ENCODE results near the gene CATSPER2. TPM values are rescaled to one million over a fixed set of nuclear protein-coding genes. Genes with fewer than 3 reads are reported as not detected.
"Not testable (repeated sequence)": the region's sequence is repeated elsewhere in the genome, so short reads cannot be mapped to it uniquely, and the experiment has no call there.

CATSPER2 gene
- total RNA-seq, 1 experiment from 2014 or later: 2.1 TPM

DNA sequence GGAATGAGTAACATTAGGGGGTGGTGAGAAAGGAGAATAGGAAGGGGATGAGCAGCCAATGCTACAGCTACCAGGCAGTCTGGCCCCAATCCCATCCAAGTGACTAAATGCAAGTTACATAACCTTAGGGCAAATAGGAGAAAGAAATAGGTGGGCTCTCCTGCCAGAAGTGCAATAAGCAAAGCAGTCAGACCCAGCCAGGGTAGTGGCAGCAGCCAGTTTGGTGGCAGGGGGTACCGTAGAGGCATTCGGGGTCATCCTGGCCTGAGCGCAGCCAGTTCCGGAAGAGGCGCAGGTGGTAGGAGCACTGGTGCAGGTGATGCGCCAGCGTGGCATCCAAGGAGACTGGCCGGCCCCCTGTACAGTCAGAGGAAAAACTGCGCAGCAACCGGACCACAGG, 11.1 kb upstream of the CATSPER2 start:
- intact Hi-C loops (cut with micrococcal nuclease; ENCODE audit: unreplicated experiment); CTCF ChIA-PET; H3K27ac Mint-ChIP-seq (ENCODE audit: unreplicated experiment); H3K4me3 Mint-ChIP-seq (ENCODE audit: low read depth, unreplicated experiment); H3K9me3 Mint-ChIP-seq (ENCODE audit: low read depth, unreplicated experiment); DNase-seq; H3K4me1 Mint-ChIP-seq (ENCODE audit: low read depth, unreplicated experiment); H3K27me3 Mint-ChIP-seq (ENCODE audit: unreplicated experiment); H3K36me3 Mint-ChIP-seq (ENCODE audit: insufficient read depth, unreplicated experiment); BruUV-seq (replicated peaks): not testable (repeated sequence)

DNA sequence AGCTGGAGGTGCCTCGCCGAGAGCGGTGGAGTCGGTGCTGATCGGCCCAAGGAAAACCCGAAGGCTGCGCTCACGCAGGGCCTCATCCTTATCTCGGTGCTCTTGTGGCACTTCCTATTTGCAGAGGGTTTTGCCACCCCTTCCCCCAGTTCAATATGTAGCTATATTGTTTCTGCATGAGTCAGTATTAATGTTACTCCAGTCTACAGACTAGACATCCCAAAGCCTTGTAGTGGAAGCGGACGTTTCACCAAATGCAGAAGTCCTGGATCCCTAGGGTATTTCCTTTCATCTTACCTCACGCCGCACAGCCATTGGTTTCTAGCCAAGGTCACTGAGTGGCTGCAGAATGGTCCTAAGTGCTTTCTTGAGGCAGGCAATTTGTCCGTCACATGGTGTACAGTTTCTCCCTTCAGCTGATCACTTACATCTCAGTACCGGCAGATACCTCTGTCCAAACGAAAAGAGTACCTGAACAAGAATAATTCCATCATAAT, 834 bp upstream of the CATSPER2 start:
- H3K36me3 Mint-ChIP-seq (ENCODE audit: insufficient read depth, unreplicated experiment); H3K27ac Mint-ChIP-seq (ENCODE audit: unreplicated experiment); H3K4me1 Mint-ChIP-seq (ENCODE audit: low read depth, unreplicated experiment); H3K27me3 Mint-ChIP-seq (ENCODE audit: unreplicated experiment); DNase-seq; H3K9me3 Mint-ChIP-seq (ENCODE audit: low read depth, unreplicated experiment); intact Hi-C loops (cut with micrococcal nuclease; ENCODE audit: unreplicated experiment); BruUV-seq (replicated peaks); H3K4me3 Mint-ChIP-seq (ENCODE audit: low read depth, unreplicated experiment); CTCF ChIA-PET: not testable (repeated sequence)

DNA sequence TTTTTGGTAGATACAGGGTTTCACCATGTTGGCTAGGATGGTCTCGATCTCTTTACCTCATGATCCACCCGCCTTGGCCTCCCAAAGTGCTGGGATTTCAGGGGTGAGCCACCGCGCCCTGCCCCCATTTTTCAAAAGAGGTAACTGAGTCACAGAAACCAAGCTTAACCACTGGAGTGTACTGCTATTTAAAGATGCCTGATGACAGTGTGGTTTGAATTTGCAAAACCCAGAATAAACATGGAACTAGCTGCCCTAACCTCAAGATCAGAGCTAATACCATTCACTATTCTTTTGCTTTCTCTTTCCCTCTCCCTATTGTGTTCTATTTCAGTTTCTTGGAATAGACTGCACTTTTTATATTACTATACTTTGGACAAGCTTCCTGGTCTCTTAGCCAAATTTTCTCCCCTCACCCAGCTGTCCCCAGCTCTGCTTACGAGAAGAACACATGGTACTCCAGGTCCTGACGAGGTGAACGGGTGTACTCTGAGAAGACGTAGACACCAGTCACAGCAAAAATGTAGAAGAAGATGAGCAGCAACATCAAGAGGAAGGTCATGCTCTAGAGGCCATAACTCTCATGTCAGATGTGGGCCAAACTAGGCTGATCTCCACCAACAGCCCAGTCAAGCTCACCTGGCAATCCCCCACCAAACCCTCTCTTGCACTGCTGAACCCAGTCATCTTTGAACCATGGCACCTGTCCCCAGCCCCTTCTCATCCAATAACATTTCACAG, 10.0 kb downstream of the CATSPER2 start:
- H3K27me3 Mint-ChIP-seq (ENCODE audit: unreplicated experiment): peaks cover 11% of the 10 kb centered on the region
- BruUV-seq (replicated peaks); DNase-seq; H3K4me1 Mint-ChIP-seq (ENCODE audit: low read depth, unreplicated experiment); H3K36me3 Mint-ChIP-seq (ENCODE audit: insufficient read depth, unreplicated experiment); H3K4me3 Mint-ChIP-seq (ENCODE audit: low read depth, unreplicated experiment); H3K27ac Mint-ChIP-seq (ENCODE audit: unreplicated experiment); CTCF ChIA-PET; H3K9me3 Mint-ChIP-seq (ENCODE audit: low read depth, unreplicated experiment); intact Hi-C loops (cut with micrococcal nuclease; ENCODE audit: unreplicated experiment): not testable (repeated sequence)

DNA sequence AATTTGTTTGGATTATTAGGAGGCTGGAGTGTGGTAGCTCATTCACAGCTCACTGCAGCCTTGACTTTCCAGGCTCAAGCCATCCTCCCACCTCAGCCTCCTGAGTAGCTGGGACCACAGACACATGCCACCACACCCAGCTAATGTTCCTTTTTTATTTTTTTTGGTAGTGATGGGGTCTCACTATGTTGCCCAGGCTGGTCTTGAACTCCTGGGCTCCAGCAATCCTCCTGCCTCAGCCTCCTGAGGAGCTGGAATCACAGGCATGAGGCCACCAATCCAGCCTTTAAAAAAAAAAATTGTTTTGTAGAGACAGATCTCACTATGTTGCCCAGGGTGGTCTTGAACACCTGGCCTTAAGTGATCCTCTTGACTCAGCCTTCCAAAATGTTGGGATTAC, 21.7 kb downstream of the CATSPER2 start:
- CTCF ChIA-PET; H3K4me3 Mint-ChIP-seq (ENCODE audit: low read depth, unreplicated experiment); H3K27me3 Mint-ChIP-seq (ENCODE audit: unreplicated experiment); DNase-seq; BruUV-seq (replicated peaks); H3K9me3 Mint-ChIP-seq (ENCODE audit: low read depth, unreplicated experiment); H3K36me3 Mint-ChIP-seq (ENCODE audit: insufficient read depth, unreplicated experiment); intact Hi-C loops (cut with micrococcal nuclease; ENCODE audit: unreplicated experiment); H3K4me1 Mint-ChIP-seq (ENCODE audit: low read depth, unreplicated experiment); H3K27ac Mint-ChIP-seq (ENCODE audit: unreplicated experiment): not testable (repeated sequence)

DNA sequence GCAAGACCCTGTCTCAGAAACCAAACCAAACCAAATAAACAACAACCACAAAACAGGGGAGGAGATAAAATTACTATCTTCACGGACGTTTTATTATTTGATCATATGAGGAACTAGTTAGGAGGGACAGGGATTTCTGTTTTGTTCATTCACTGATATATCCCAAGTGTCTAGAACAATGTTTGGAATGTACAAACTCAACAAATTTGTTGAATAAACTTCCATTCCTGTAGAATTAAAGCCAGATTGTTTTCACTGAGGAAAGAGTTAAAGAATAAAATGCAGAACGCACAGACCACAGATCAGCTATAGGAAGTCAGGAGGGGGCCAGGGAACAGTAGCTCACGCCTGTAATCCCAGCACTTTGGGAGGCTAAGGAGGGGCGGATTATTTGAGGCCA, 23.5 kb downstream of the CATSPER2 start:
- intact Hi-C loops (cut with micrococcal nuclease; ENCODE audit: unreplicated experiment): no loop called here
- H3K27ac Mint-ChIP-seq (ENCODE audit: unreplicated experiment): no peak overlapping the region
- H3K9me3 Mint-ChIP-seq (ENCODE audit: low read depth, unreplicated experiment): no peaks in the 10 kb centered on the region
- no TSS peak for BruUV-seq (replicated peaks)
- no peak for DNase-seq
- no peaks in the 10 kb centered on the region for H3K36me3 Mint-ChIP-seq (ENCODE audit: insufficient read depth, unreplicated experiment)
- CTCF ChIA-PET: no interaction called here
- H3K27me3 Mint-ChIP-seq (ENCODE audit: unreplicated experiment): peaks cover 4% of the 10 kb centered on the region
- H3K4me3 Mint-ChIP-seq (ENCODE audit: low read depth, unreplicated experiment): no peak overlapping the region
- H3K4me1 Mint-ChIP-seq (ENCODE audit: low read depth, unreplicated experiment): no peaks in the 10 kb centered on the region
- TF ChIP-seq, protein P1, sequence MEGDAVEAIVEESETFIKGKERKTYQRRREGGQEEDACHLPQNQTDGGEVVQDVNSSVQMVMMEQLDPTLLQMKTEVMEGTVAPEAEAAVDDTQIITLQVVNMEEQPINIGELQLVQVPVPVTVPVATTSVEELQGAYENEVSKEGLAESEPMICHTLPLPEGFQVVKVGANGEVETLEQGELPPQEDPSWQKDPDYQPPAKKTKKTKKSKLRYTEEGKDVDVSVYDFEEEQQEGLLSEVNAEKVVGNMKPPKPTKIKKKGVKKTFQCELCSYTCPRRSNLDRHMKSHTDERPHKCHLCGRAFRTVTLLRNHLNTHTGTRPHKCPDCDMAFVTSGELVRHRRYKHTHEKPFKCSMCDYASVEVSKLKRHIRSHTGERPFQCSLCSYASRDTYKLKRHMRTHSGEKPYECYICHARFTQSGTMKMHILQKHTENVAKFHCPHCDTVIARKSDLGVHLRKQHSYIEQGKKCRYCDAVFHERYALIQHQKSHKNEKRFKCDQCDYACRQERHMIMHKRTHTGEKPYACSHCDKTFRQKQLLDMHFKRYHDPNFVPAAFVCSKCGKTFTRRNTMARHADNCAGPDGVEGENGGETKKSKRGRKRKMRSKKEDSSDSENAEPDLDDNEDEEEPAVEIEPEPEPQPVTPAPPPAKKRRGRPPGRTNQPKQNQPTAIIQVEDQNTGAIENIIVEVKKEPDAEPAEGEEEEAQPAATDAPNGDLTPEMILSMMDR (IDR thresholded peaks at IDR 0.05; ENCODE audit: unreplicated experiment): no peak

DNA sequence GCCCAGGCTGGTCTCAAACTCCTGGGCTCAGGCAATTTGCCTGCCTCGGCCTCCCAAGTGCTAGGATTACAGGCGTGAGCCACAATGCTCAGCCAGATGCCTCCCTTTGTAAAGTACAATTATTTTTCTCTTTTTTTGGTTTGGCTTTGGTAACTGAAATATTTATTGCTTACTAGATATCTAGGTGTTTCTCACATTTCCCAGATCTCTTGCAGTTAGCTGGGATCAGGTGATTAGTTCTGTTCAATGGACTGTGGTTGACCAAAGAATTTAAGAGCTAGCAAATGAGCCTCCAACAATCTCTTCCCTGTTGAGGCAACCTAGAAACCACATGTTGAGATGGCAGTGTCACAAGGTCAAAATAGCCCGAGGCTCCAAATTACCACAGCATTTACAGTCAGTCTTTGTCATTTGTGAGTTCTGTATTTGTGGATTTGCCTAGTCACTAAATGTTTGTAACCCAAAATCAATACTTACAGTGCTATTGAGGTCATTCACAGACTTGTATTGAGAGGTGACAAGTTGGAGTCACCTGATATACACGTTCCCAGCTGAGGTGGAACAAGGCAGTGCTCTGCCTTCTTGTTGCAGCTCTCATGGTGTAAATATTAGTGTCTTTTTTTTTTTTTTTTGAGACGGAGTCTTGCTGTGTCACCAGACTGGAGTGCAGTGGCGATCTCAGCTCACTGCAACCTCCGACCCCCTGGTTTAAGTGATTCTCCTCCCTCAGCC, 26.4 kb downstream of the CATSPER2 start:
- H3K9me3 Mint-ChIP-seq (ENCODE audit: low read depth, unreplicated experiment); DNase-seq; H3K4me3 Mint-ChIP-seq (ENCODE audit: low read depth, unreplicated experiment); BruUV-seq (replicated peaks); H3K27ac Mint-ChIP-seq (ENCODE audit: unreplicated experiment); H3K27me3 Mint-ChIP-seq (ENCODE audit: unreplicated experiment); H3K4me1 Mint-ChIP-seq (ENCODE audit: low read depth, unreplicated experiment); H3K36me3 Mint-ChIP-seq (ENCODE audit: insufficient read depth, unreplicated experiment); intact Hi-C loops (cut with micrococcal nuclease; ENCODE audit: unreplicated experiment): not testable (repeated sequence)
- CTCF ChIA-PET: interaction anchor here (0.6 to 0.8 kb wide), 2 partner anchors 129 to 1004 kb away, joined by 3 read pairs; no protein-coding TSS in a partner anchor

DNA sequence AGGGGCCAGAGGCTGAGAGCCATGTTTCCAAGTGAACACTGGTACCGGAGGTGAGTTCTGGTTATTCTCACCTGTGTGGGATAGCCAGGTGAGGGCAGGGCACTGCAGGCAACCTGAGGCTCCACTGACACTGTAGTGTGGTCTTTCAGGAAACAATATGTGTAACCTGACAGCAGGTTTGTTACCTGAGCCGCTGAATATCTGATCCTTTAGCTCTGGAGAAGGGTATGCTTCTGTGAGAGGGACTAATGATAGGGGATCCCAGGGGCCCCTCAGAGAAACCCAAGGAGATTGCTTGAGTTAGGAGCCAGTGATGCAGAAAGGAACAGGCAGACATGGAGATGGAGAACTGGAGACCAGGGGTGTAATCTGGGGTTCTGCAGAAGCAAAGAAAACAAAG, 29.9 kb downstream of the CATSPER2 start, which contains the start of gene STRC:
Gene STRC, minus strand, starts transcription at position 101 of the 400 bp plus-strand sequence. Its CDS starts 78 bp downstream, at position 23.
- BruUV-seq (replicated peaks); H3K9me3 Mint-ChIP-seq (ENCODE audit: low read depth, unreplicated experiment): not testable (repeated sequence)

DNA sequence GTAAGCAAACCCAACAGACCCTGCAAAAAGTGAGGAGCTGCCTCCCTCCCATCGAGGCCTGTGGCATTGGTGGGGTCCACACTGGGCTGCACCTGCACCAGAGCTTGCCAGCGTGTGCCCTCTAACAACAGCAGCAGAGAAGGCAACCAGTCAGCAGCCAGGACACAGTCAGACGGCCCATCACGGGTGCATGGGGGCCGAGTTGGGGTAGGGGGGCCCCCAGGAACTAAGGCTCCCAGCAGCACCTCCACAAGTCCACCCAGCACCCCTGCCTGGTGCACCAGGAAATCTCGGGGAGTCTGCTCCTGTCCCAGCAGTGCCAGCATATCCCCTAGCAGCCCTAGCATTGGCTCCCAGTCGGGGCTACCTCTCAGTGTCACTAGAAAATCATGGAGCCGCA, 30.9 kb downstream of the CATSPER2 start:
- intact Hi-C loops (cut with micrococcal nuclease; ENCODE audit: unreplicated experiment); H3K9me3 Mint-ChIP-seq (ENCODE audit: low read depth, unreplicated experiment); DNase-seq; H3K27ac Mint-ChIP-seq (ENCODE audit: unreplicated experiment); H3K4me3 Mint-ChIP-seq (ENCODE audit: low read depth, unreplicated experiment); BruUV-seq (replicated peaks); CTCF ChIA-PET; H3K27me3 Mint-ChIP-seq (ENCODE audit: unreplicated experiment); H3K36me3 Mint-ChIP-seq (ENCODE audit: insufficient read depth, unreplicated experiment); H3K4me1 Mint-ChIP-seq (ENCODE audit: low read depth, unreplicated experiment): not testable (repeated sequence)

More for the DNA sequence above, 29.9 kb downstream of the CATSPER2 start, which contains the start of gene STRC:
- H3K36me3 Mint-ChIP-seq (ENCODE audit: insufficient read depth, unreplicated experiment); CTCF ChIA-PET; H3K27me3 Mint-ChIP-seq (ENCODE audit: unreplicated experiment); H3K4me3 Mint-ChIP-seq (ENCODE audit: low read depth, unreplicated experiment); H3K4me1 Mint-ChIP-seq (ENCODE audit: low read depth, unreplicated experiment); H3K27ac Mint-ChIP-seq (ENCODE audit: unreplicated experiment); intact Hi-C loops (cut with micrococcal nuclease; ENCODE audit: unreplicated experiment); DNase-seq: not testable (repeated sequence)

DNA sequence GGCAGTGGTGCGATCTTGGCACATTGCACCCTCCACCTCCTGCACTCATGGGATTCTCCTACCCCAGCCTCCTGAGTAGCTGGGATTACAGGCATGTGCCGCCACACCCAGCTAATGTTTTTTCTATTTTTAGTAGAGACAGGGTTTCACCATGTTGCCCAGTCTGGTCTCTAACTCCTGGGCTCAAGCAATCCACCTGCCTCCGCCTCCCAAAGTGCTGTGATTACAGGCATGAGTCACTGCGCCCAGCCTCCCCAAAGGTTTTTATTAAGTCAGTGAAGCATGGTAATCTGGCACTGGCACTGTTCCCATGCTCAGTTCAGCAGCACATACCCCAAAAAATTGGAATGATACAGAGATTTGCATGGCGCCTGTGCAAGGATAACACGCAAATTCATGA, 46.4 kb downstream of the CATSPER2 start:
- H3K27ac Mint-ChIP-seq (ENCODE audit: unreplicated experiment); H3K4me1 Mint-ChIP-seq (ENCODE audit: low read depth, unreplicated experiment): not testable (repeated sequence)

More for the DNA sequence above, 46.4 kb downstream of the CATSPER2 start:
- DNase-seq; CTCF ChIA-PET; intact Hi-C loops (cut with micrococcal nuclease; ENCODE audit: unreplicated experiment); BruUV-seq (replicated peaks); H3K4me3 Mint-ChIP-seq (ENCODE audit: low read depth, unreplicated experiment); H3K36me3 Mint-ChIP-seq (ENCODE audit: insufficient read depth, unreplicated experiment); H3K9me3 Mint-ChIP-seq (ENCODE audit: low read depth, unreplicated experiment): not testable (repeated sequence)
- H3K27me3 Mint-ChIP-seq (ENCODE audit: unreplicated experiment): peaks cover 51% of the 10 kb centered on the region

Data from Calu3 (cell line).